DMS53 treated with DMSO at 0.1 percent for 48 hours (cell line): ENCODE measurements around the gene DGKG.

Source experiments
- DNase-seq: peaks from one replicate; lab custom pipeline; 2025; ENCODE audit not compliant: unreplicated experiment; lab: John Stamatoyannopoulos, UW

The DGKG gene

DNA sequence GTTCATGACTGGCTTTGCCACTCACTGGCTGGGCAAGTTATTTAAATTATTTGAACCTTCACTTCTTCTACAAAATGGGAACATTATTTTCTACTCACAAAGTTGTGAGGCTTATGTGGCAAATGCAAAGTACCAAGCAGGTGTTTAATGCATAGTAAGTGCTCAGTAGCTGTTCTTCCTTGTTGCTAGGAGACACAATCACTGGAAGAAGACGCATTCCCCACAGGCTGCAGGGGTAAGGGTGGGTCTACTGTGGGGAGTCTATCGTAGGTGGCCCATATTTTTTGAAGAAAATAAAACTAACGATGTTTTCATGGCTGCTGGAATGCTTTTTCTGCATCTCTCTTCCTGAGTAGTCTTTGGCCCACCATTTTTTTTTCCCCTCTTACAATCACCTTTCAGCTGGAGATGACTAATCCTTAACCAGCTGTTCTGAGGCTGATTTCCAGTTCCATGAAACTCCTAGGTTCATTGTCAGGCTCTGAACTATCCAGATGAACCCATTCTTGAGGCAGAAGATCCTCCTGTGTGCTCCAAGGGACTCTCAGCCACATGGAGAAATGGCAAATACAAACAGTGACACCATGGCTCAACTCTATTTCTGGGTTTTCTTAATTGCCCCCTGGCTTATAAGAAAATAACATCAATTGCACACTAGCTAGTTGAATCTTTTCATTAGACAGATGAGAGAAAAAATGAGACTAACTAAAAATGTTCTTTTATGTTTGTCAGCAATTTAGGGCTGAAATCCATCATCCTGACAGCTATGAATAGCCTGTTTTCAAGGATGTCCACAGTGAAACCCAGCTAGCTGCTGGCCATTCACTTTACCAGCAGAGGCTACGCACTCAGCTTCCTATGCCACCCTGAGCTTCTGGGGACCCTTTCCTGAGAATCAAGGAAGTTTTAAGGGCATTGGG is 144.9 kb downstream of the DGKG start:
- DNase-seq: no peak

DNA sequence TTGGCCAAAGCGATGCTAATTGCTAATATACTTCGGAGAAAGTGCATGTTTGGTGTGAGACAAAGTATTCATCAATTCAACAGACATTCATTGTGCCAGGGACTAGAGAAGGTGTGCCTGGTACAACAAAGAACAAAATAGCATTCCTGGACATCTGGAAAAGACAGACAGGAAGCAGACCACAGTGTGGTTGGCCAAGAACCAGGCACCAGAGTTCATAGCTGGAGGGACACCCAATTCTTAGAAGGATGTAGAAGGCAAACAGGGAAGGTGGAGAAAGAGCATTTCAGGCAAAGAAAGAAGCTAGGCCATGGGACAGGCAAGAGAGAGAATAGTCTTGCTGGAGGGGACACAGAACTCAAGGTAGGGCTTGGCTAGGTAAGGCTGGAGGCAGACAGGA is 147.4 kb downstream of the DGKG start:
- DNase-seq: no peak

DNA sequence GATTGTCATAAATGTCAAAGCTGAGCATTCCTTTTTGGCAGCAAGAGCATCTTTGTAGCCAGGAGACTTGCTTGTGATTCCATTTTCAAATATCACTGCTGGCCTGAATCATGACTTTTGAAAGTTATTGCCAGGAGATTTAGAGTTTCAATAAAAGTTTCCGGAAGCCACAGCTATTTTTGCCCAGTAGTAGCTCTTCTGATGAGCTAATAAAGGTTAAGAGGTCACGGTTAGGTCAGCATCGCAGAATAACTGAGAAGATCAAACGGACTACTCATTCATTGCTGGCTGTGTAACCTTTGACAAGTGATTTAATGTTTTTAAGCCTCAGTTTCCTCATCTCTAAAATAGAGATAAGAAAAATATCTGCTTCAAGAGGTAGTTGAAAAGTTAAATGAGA is 148.1 kb downstream of the DGKG start:
- no peak for DNase-seq

DNA sequence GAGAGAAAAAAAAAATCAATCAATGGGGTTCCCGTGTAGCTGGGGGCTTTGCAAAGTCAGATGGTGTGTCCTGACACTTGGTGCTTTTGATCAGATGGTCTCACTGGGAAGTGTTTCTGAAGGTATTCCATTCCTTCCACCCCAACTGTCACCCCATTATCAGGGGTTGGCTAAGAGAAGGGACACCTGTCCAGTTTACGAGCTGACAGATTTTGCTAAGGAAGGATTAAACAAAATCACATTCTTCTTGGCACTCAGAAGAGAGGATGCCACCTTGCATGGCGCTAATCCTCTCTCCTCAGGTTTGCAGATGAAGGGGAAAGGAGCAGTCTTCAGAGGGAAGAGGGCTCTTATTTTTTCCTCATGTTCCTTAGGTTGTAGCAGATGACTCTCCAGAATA is 149.4 kb downstream of the DGKG start:
- no peak for DNase-seq

DNA sequence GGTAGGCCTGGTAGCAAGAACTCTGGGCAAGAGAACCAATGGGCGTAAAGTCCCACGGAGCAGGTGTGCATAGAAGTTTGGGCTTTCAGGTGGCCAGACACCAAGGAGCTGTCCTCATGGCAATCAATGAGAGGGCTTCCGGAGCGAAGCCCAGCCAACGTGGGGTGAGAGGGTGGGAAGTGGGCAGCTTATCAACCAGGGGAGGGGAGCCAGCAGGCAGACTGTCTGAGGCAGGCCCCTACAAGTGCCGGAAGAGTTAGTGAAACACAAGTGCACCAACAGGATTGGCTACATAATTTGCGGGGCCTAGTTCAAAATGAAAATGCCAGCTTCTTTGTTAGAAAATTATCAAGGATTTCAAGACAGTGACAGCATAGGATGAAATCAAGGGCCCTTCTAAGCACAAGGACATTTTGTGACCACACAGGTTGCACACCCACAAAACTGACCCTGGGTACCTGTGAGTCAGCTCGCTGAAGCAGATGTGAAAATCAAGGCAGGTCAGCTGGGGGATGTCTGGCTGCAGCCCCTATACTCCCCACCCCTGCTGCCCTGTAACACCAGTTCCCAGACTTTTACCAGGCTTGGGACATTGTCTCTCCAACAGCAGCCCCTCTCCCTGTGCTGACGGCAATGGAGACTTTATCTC is 151.1 kb downstream of the DGKG start:
- no peak for DNase-seq

DNA sequence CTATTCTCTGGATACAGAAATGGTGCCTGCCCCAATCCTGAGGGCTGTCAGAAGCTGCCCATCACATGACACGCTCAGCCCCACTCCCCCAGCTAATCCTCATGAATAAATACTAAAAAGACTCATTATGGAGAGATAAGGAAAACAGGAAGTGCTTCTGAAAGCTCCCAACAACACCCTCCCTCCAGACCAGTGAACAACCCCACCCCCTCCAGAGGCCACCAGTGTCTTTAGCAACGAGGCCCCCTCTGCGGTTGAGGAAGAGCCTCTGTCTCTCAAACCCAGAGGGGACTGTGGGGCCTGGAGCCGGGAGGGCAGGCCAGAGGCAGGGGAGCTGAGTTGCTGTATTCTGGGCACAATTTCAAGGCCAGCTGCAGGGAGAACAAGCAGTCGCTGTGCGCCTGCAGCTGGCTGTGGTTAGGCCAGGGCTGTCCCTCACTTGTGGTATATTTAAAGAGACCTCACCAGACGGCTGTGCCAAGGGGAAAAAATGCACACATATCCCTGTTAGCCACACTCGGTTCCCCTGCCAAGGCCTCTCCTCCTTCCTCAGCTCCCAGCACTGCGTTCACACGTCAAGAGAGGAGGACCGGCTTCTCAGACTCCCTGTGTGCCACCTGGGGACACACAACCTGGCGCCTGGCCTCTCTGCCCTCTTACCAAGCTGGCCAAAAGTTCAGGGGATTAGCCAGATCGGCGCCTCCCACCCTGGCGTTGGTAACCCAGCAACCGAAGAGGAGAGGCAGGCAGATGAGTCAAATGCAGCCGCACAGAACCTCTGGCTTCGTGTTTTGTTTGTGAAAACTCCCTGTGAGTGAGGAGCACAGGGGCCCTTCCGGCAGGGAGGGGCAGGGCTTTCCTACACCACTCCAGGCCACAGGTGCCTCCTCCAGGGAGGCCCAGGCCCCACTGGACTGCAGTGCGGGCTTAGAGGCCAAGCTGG is 152.0 kb downstream of the DGKG start:
- no peak for DNase-seq

DNA sequence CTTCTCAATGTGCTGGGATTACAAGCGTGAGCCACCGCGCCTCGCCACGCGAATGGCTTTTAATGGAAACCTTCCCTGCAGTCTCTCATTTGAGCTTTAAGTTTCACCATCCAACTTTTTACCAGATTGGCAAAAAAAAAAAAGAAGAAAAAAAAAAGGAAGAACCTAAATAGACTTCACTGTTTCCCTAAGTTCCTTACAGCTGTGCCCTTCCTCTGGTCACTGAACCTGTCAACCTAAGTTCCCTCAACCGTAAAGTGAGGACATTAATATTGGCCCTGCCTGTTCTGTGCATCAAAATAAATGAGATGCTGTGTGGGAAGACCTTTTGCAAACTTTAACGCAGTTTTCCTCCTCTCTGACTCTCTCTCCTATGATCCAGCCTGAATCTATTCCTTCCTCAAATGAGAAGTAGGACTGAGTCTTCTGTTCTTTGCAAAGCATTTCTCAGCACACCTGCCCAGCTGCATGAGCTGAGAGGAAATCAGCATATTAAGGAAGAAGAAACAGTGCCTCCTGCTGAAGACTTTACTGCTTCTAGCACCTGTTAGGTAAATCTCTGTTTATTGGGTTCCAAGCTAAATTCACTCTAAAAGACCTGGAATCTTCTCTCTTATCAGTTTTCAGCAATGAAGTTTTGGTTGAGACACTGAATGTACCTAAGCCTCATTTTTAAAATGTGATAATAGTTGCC is 153.6 kb downstream of the DGKG start:
- no peak for DNase-seq

DNA sequence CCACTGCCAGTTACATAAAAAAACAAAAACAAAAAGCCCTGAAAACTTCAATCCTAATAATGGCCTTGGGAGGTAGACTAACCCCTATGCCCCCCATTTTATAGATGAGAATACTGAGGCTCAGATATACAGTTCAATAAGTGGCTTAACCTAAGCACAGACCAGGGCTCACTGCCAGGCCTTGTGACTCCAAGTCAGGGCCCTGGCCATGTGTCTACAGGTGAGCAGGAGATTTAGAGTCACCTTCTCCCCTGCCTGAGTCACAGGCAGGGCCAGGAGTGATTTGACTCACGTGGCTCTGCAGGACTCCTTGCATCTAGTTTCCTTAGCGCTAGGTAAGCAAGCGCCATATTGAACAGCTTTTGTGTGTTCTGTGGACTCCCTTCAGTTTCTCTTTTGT is 154.5 kb downstream of the DGKG start:
- no peak for DNase-seq

DNA sequence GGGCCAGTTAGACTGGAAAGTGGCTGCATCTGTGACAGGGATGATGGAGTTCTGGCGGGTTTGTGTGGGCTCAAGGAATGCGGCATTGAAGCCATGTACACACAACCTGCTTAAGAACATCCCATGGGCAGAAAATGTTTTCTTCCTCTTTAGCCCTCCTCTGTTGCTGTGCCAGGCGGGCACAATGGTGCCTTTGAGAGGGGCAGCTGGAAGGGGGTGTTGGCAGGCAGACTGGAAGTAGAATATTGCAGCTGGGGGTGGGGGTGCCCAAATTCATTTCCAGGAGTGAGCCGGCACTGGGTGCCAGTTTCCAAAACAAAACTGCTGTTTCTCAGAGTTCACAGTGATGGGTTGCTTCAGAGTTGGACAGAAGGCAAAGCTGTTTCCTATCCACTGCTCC is 161.3 kb downstream of the DGKG start:
- no peak for DNase-seq

DNA sequence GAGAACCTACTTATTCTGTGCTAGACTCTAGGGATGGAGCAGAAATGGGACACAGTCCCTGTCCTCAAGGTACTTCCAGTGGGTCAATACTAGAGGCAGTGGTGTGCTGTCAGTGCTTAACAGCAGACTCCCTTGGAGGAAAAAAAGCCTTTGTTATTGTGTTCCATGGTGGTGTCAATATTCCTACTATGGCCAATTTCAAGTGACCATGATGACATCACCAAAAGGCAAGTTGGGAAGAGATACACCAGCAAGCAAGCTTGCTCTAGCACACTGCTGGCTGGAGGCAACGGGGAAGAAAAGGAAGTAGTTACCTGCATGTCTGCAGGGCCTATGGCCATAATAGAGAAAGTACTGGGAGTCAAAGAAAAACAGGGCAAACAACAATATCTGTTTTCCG is 163.6 kb downstream of the DGKG start:
- no peak for DNase-seq

DNA sequence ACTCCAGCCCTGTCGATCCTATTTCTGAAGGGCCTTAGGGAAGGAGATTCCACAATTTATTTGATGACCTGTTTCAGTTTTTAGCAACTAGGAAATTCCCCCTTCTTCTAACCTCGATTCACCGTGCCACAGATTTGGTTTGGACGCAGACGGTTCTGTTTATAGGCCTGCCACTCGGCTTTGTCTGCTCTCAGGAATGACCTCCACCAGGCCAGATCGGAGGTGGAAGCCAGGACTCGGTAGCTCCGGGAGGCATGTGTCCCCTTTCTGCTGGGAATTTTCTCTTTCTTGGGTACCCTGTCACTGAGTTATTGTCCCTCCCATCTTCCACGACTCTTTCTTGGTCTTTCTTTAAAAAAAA is 167.6 kb downstream of the DGKG start:
- DNase-seq: no peak

DNA sequence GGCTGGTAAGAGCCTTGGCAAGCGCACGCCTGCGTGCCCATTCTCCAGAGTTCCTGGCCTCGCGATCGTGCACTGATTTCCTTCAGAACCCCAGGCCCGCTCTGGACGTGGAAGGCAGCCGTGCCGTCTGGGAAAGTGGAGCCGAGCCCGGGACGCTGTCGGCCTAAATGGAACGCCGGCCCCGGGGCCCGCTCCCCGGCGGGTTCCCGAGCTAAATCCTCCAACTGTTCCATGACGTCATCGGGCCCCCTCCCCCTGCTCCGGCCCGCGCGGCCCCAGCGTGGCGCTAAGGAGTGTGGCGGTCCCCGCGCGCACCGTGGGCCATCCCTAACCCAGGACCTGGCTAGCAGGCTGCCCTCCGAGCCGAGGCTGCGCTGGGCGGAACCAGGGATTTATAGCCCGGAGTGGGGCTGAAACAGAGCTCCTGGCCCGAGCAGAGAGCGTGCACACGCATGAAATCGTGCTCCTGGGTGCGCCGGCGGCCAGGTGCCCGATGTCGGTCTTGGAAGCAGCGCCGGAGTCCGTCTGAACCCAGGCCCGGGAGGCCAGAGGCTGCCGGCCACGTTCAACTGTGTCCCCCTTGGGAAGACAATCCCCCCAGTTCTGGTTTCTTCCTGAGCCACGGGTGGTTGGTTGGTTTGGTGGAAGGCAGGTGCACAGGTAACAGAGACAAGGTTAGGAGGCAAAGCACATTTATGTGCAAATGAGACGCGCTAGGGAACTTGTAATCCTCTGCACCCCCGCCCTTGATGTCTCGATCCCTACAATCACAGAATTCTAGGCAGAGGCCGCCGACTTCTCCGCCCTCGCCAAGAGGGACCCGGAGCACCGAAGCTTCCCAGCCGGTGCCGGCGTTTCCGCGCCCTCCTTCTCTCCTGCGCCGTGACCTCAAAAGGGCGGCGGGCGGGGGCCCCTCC is 168.2 kb downstream of the DGKG start:
- DNase-seq: no peak

DNA sequence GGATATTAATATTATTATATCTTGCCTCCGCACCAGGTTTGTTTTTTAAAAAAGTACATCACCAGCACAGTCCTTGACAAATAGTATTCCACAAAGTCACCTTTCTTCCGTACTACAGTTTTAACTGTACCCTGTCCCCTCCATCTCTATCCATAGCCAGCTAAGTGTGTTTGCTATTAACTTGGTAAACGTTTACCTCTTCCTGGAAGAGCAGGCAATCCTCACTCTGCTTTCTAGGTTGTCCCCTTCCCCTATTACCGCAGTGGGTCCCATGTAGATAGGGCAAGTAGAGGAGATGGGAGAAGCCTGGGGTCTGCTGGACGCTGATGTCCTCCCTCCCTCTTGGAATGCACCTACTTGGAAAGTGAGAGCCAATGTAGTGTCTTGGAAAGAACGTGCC is 169.2 kb downstream of the DGKG start:
- no peak for DNase-seq

DNA sequence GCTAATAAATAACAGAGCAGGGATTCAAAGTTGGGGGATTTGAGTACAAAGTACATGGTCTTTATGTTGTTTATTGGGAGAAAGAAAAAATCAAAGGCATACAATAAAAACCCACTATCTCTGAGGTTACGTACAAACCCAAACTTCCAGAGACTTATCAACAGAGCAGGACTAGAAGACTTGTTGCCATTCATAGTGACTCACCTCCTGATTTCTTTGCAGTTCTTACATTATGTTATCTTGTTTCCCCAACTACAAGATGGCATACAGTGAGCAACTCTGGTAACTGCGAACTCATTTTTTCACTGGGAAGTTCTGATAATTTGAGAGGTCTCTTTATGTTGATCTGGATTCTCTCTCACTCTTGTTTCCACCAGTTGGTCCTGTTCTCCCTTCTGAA is 172.5 kb downstream of the DGKG start:
- DNase-seq: no peak

DNA sequence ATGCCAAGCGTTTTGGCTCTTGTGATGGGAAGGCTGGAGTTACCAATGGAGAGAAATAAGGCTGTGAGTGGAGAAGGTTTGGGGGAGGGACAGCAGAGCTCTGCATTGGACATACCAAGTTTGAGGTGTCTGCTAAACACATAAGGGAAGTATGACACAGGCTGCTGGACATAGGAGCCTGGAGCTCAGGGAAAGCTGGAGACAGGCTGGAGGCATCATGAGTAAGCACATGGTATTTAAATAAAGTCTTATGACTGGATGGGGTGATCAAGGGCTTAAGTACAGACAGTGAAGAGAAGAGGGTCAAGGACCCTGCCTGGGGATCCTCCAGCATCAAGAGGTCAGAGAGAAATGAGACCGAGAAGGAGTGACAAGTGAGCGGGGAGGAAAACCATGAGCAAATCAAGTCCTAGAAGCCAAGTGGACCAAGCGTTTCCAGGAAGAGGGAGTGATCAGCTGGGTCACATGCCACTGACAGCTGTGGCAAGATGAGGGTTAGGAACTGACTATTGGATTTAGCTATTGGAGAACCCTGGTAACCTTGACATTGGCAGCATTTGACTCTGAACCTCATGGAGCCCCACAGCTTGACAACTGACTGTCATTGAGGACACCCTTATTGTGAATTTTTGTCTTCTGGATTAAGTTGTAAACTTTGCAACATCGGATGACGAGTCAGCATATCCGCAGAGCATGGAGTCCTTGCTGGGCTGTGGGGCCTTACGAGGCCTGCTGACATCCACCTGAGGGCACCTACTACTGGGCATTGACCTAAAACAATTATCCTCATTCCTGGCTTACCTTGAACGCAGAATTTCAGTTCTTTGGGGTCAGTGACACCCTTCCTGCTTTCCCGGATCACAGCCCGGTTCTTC is 174.4 kb downstream of the DGKG start:
- no peak for DNase-seq

DNA sequence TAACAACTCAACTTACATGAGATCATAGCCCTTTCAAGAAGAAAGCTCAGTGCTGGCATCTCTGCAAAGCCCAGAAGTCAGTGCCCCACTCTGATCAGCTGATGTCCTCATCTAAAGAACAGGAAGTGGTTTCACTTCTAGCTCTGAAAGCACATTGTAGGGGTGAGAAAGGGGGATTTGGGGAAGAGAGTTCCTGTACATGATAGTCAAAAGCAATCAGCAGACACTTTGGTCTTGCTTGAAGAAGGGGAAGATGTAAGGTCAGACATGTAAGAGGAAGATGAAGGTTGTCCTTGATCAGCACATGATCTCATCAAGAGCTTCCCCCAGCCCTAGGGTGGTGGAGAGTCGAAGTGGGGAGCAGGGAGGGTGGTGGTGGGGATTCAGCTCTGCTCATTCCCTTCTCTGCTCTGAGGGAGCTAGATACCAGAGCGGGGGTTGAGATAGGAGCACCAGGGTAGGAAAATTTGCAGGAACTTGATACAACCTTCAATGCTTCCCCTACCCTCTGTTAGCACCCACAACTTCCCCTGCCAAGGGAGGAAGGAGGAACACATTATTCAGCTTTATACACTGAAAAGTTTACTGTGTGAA is 176.7 kb downstream of the DGKG start:
- DNase-seq: no peak

DNA sequence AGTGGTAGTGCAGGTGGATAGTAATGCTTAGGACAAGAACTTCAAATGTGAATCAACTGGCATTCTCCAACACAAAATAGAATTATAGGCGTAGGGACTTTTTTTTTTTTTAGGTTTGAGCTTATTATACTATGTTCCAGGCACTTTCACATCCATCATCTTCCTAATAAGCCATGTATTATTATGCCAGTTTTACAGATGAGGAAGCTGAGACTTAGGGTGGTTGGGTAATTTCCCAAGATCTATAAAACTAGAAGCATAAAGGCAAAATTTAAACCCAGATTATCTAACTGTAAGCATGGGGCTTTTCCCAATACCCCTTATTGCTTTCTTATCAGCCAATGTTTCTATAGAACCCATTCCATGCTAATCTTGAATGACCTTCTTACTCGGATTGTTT is 178.0 kb downstream of the DGKG start:
- DNase-seq: no peak

DNA sequence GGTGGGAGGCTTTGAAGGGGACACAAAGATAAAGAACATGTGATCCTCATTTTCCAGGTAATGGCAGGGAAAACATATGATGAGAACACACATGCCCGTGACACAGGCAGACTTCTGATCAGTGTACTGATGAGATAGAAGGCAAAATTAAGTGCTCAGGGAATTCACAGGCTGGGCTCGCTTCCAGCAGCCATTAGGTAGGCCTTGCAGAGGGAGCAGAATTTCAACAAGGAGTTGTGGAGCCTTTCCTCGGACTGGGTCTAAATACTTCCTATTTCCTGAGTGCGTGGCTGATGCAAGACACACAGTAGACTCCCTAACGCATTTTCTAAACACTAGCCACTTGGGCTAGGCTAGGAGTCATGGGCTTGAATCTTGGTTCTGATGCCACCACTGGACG is 179.2 kb downstream of the DGKG start:
- no peak for DNase-seq

DNA sequence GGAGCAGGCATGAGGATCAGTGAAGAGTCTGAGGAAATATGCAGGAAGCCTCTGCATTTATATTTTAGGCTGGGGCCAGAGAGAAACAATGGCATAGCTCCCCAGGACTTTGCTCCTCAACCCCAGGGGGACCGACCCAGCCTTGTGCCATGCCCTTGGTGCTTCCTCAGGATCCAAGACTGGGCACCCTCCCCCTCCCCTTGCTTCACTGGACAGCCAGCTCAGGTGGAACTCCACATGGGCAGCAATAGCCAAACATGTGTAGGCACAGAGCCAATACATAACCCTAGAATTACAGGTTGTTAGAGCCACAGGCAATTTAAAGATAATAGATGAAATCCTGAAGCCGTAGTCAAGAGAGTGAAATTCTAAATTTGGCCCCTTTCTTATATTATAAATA is 180.1 kb downstream of the DGKG start:
- no peak for DNase-seq
